H1 (cell line): ENCODE measurements around the gene TAF6. TPM values are rescaled to one million over a fixed set of nuclear protein-coding genes. Genes with fewer than 3 reads are reported as not detected.
A peak's percentile ranks its signal among the peaks of the same experiment; 100 is the strongest.

Experiments
- CTCF ChIA-PET: fragments of 300-600 bp; sonication (Branson Sonifier 250); formaldehyde crosslinking; loops from one replicate; lab custom pipeline; 2021; ENCODE audit not compliant: partially characterized antibody; lab: Charles Lee
- POLR2A ChIA-PET: fragments of 300-600 bp; sonication (Branson Sonifier 250); formaldehyde crosslinking; loops from one replicate; lab custom pipeline; 2021; ENCODE audit warnings: inconsistent platforms; ENCODE audit not compliant: partially characterized antibody; lab: Charles Lee
- DNase-seq, 2 experiments: peaks; one replicate each; pipeline versions ENCODE4 v3.0.0 to v3.0.0-alpha.2; 2010 to 2022; ENCODE audit warnings: low spot score in 2 of 2, low read depth in 1 of 2, mixed read lengths in 1 of 2
- FAIRE-seq: peaks from 2 replicates; lab custom pipeline; 2011; peaks lifted over from hg19 to GRCh38; lab: Jason Lieb, UNC
- H2AFZ ChIP-seq: 2 replicates; pipeline ENCODE4 v1.8.1; 2012; ENCODE audit warnings: low read length, inconsistent platforms
- H2AK5ac ChIP-seq: 2 replicates; pipeline ENCODE4 v1.6.1; 2013; ENCODE audit warnings: low read depth, low read length
- H2BK120ac ChIP-seq: replicated peaks from 2 replicates; pipeline ENCODE3; 2013; ENCODE audit warnings: low read depth, low read length, inconsistent platforms
- H2BK12ac ChIP-seq: 2 replicates; pipeline ENCODE4 v1.6.1; 2013; ENCODE audit warnings: low read depth, low read length
- H2BK15ac ChIP-seq: 2 replicates; pipeline ENCODE4 v1.6.1; 2013; ENCODE audit warnings: low read length
- H2BK20ac ChIP-seq: 2 replicates; pipeline ENCODE4 v1.6.1; 2013; ENCODE audit warnings: low read length
- H2BK5ac ChIP-seq: 2 replicates; pipeline ENCODE4 v1.6.1; 2013; ENCODE audit warnings: low read depth, low read length
- H3K14ac ChIP-seq: 2 replicates; pipeline ENCODE4 v1.6.1; 2013; ENCODE audit warnings: inconsistent platforms; ENCODE audit not compliant: insufficient read length
- H3K18ac ChIP-seq: 2 replicates; pipeline ENCODE4 v1.6.1; 2013; ENCODE audit warnings: low read length; ENCODE audit errors: extremely low read depth
- H3K23ac ChIP-seq: 2 replicates; pipeline ENCODE4 v1.6.1; 2013; ENCODE audit warnings: inconsistent platforms; ENCODE audit not compliant: insufficient read length
- H3K23me2 ChIP-seq: 2 replicates; pipeline ENCODE4 v1.6.1; 2013; ENCODE audit warnings: low read depth, low read length
- H3K27ac ChIP-seq: 2 replicates; pipeline ENCODE4 v1.6.1; 2011; ENCODE audit warnings: low read depth, low read length, inconsistent platforms
- H3K27me3 ChIP-seq, 4 experiments: replicated peaks in 1 of 4; 1 replicate in 1 of 4; 2 replicates in 3 of 4; pipeline versions ENCODE4 v1.6.1 to v1.8.1; 2011 to 2013; ENCODE audit warnings: low read length in 3 of 4, mild to moderate bottlenecking in 3 of 4, inconsistent platforms in 2 of 4, mixed read lengths in 2 of 4, moderate library complexity in 1 of 4; ENCODE audit not compliant: control insufficient read depth in 3 of 4, insufficient read depth in 3 of 4; ENCODE audit errors: extremely low read depth in 1 of 4
- H3K36me3 ChIP-seq, 4 experiments: 2 replicates each; pipeline versions ENCODE4 v1.6.1 to v1.8.1; 2011 to 2013; ENCODE audit warnings: mild to moderate bottlenecking in 4 of 4, low read length in 3 of 4, moderate library complexity in 2 of 4, control low read depth in 1 of 4, inconsistent platforms in 1 of 4; ENCODE audit not compliant: insufficient read depth in 4 of 4, control insufficient read depth in 2 of 4
- H3K4ac ChIP-seq: replicated peaks from 2 replicates; pipeline ENCODE3; 2013; ENCODE audit warnings: low read length, low read depth, mixed read lengths, inconsistent platforms; ENCODE audit not compliant: insufficient read length
- H3K4me1 ChIP-seq, 4 experiments: replicated peaks in 1 of 4; 1 replicate in 1 of 4; 2 replicates in 3 of 4; pipeline versions ENCODE4 v1.6.1 to v1.8.1; 2011 to 2013; ENCODE audit warnings: low read length in 3 of 4, inconsistent platforms in 2 of 4, mixed read lengths in 1 of 4; ENCODE audit not compliant: insufficient read depth in 4 of 4, control insufficient read depth in 3 of 4
- H3K4me2 ChIP-seq, 2 experiments: 2 replicates each; pipeline versions ENCODE4 v1.6.1 to v1.8.1; 2011 to 2013; ENCODE audit warnings: low read depth in 2 of 2, low read length in 2 of 2, control low read depth in 1 of 2, inconsistent platforms in 1 of 2, mild to moderate bottlenecking in 1 of 2; ENCODE audit not compliant: insufficient read depth in 1 of 2
- H3K4me3 ChIP-seq, 4 experiments: fragments of 200-600, 300-600 bp in 1 of 4; sonication (generic), shearing (Covaris generic), sonication (Bioruptor Twin) in 1 of 4; 2 replicates each; pipeline versions ENCODE4 v1.5.1 to v1.8.1; 2011 to 2016; ENCODE audit warnings: low read length in 4 of 4, low read depth in 3 of 4, control low read depth in 2 of 4, inconsistent platforms in 2 of 4, mild to moderate bottlenecking in 2 of 4, mixed read lengths in 1 of 4, moderate library complexity in 1 of 4; ENCODE audit not compliant: insufficient read depth in 2 of 4; ENCODE audit errors: extremely low read depth in 1 of 4
- H3K56ac ChIP-seq: replicated peaks from 2 replicates; pipeline ENCODE3; 2013; ENCODE audit warnings: low read depth, mild to moderate bottlenecking, mixed read lengths, low read length, inconsistent platforms; ENCODE audit not compliant: insufficient read length
- H3K79me1 ChIP-seq: 2 replicates; pipeline ENCODE4 v1.6.1; 2013; ENCODE audit warnings: low read depth, low read length, control low read depth
- H3K79me2 ChIP-seq, 2 experiments: 2 replicates each; pipeline versions ENCODE4 v1.6.1 to v1.8.1; 2012 to 2013; ENCODE audit warnings: low read length in 2 of 2, mild to moderate bottlenecking in 2 of 2, inconsistent platforms in 1 of 2; ENCODE audit not compliant: insufficient read depth in 2 of 2, control insufficient read depth in 1 of 2
- H3K9ac ChIP-seq, 4 experiments: replicated peaks in 1 of 4; 1 replicate in 1 of 4; 2 replicates in 3 of 4; pipeline versions ENCODE4 v1.6.1 to v1.8.1; 2011 to 2013; ENCODE audit warnings: low read depth in 3 of 4, low read length in 3 of 4, control low read depth in 2 of 4, mild to moderate bottlenecking in 2 of 4, moderate library complexity in 2 of 4, inconsistent platforms in 1 of 4; ENCODE audit errors: extremely low read depth in 1 of 4
- H3K9me3 ChIP-seq, 2 experiments: 2 replicates each; pipeline versions ENCODE4 v1.6.1 to v1.8.1; 2012 to 2013; ENCODE audit warnings: mild to moderate bottlenecking in 2 of 2, moderate library complexity in 2 of 2, control low read depth in 1 of 2, inconsistent platforms in 1 of 2, low read depth in 1 of 2, low read length in 1 of 2, mixed read lengths in 1 of 2; ENCODE audit not compliant: insufficient read depth in 2 of 2
- H4K20me1 ChIP-seq, 2 experiments: replicated peaks in 1 of 2; 2 replicates each; pipeline versions ENCODE3 to v1.8.1; 2011 to 2013; ENCODE audit warnings: inconsistent platforms in 2 of 2, low read length in 2 of 2, mild to moderate bottlenecking in 1 of 2; ENCODE audit not compliant: insufficient read depth in 2 of 2, control insufficient read depth in 1 of 2
- H4K5ac ChIP-seq: 2 replicates; pipeline ENCODE4 v1.6.1; 2013; ENCODE audit warnings: low read length, low read depth, mixed read lengths, inconsistent platforms; ENCODE audit not compliant: insufficient read length
- H4K8ac ChIP-seq: 2 replicates; pipeline ENCODE4 v1.8.0; 2013; ENCODE audit warnings: mild to moderate bottlenecking, moderate library complexity, low read length, inconsistent platforms; ENCODE audit not compliant: insufficient read depth; ENCODE audit errors: extremely low read depth
- H4K91ac ChIP-seq: replicated peaks from 2 replicates; pipeline ENCODE3; 2013; ENCODE audit warnings: low read length, mixed read lengths, inconsistent platforms; ENCODE audit not compliant: insufficient read length
- ASH2L ChIP-seq: fragments of 200-600, 300-600 bp; sonication (generic); IDR thresholded peaks from one replicate; pipeline ENCODE4 v1.7.1; 2017; ENCODE audit warnings: low read length
- POLR2AphosphoS5 ChIP-seq: IDR thresholded peaks from 2 replicates; pipeline ENCODE4 v1.6.1; 2011; ENCODE audit warnings: low read depth, low read length
- RXRA ChIP-seq: IDR thresholded peaks from 2 replicates; pipeline ENCODE4 v1.6.1; 2011; ENCODE audit warnings: low read depth, mild to moderate bottlenecking, low read length, moderate library complexity; ENCODE audit not compliant: insufficient read depth
- SUZ12 ChIP-seq: fragments of 200-600 bp; sonication (generic); IDR thresholded peaks from 2 replicates; pipeline ENCODE4 v1.6.1; 2012; ENCODE audit warnings: mild to moderate bottlenecking, inconsistent platforms, low read length, moderate library complexity, mixed read lengths
- WGBS, 2 experiments: shearing (Covaris generic) in 1 of 2; methylation state at CpG; one replicate each; pipeline versions ENCODE4 v1.1.6 to v1.1.7; 2013 to 2015; ENCODE audit warnings: low lambda C conversion rate in 2 of 2, mixed read lengths in 2 of 2, inconsistent platforms in 1 of 2, low coverage in 1 of 2, missing lambda C conversion rate in 1 of 2; ENCODE audit not compliant: insufficient replicate concordance in 2 of 2, insufficient coverage in 1 of 2, insufficient read length in 1 of 2; ENCODE audit errors: extremely low coverage in 1 of 2, missing lambda C conversion rate in 1 of 2; 5-methylcytosine and 5-hydroxymethylcytosine counted together
- polyA plus RNA-seq, 7 experiments: library from polyadenylated mRNA; depleted of rRNA in 3 of 7; stranded (reverse) in 5 of 7; unstranded in 2 of 7; fragments of >200 nt in 5 of 7; fragments of 200-250 nt in 2 of 7; gene quantifications; 1 replicate in 5 of 7; 2 replicates in 1 of 7; 4 replicates in 1 of 7; pipeline versions ENCODE4 v1.2.1 to v1.2.3, GENCODE V29; 2011 to 2013; ENCODE audit warnings: missing spikeins in 2 of 7, mixed read lengths in 2 of 7
- total RNA-seq: library from RNA; stranded (reverse); fragmentation: NEBNext Ultra II Directional; extraction: Animal tissue kit (Norgen Biotek cat#: 25700); gene quantifications from 2 replicates; pipeline ENCODE4 v1.2.1, GENCODE V29; 2021
- TF ChIP-seq, protein P1 (sequence below): IDR thresholded peaks from 2 replicates; pipeline ENCODE4 v1.6.1; 2012; ENCODE audit warnings: inconsistent platforms

TAF6 gene
- total and polyA plus RNA-seq, 2 of the 8 experiments (the other 6 are each of a cell fraction or from before 2014, with no cell fraction given) = 66.7 to 101 TPM

DNA sequence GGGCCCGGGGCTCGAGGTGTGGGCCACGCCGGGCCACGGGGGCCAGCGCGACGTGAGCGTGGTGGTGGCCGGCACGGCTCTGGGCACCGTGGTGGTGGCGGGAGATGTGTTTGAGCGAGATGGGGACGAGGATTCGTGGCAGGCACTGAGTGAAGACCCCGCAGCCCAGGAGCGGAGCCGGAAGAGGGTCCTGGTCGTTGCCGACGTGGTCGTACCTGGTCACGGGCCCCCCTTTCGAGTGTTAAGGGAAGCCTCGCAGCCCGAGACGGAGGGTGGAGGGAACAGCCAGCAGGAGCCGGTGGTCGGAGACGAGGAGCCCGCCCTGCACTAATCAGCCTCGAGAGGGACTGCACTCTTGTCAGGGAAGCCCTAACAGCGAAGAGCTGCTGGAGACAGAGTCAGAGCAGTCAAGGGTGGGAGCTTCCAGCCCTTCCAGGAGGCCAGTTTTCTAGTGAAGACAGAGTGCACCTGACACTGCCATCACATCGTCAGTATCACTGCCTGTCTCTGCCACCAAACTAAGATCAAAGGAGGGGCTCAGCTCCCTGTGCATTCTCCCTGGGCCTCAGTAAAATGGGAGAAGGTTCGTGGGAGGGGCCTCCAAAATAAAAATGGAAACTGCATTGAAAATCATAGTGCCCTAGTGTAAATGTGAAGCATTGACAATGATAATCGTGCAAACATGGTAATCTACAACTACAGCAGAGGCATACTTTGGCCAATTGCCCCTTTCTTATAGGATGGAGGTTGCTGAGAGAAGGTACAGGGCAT is 8.9 kb upstream of the TAF6 start:
- H2BK12ac ChIP-seq = no peak overlapping the region; the same call in 1 of the 2 replicates
- H3K9ac ChIP-seq = peak overlapping the region in 3 of 4 experiments; percentile 9 to 91 (median 24); a peak in 4 of 7 replicates
- FAIRE-seq (no peak), DNase-seq (peak in 1 of 2 experiments; percentile 66)
- H2BK5ac ChIP-seq = no peak overlapping the region
- peaks cover 0 to 8% (median 0%) of the 10 kb centered on the region in 4 experiments; a peak in 2 of 7 replicates for H3K4me1 ChIP-seq
- peak overlapping the region; percentile 10 for H3K56ac ChIP-seq
- H2AFZ ChIP-seq = peak overlapping the region; percentile 4; the same call in 1 of the 2 replicates
- no peak overlapping the region for H3K23ac ChIP-seq
- H3K79me1 ChIP-seq = no peaks in the 10 kb centered on the region
- peak overlapping the region; percentile 91 for H3K4ac ChIP-seq
- no peaks in the 10 kb centered on the region for H4K20me1 ChIP-seq
- H3K14ac ChIP-seq = no peak overlapping the region
- no peaks in the 10 kb centered on the region for H3K36me3 ChIP-seq
- no peak overlapping the region; the same call in 1 of the 2 replicates for H2BK15ac ChIP-seq
- H3K27ac ChIP-seq = no peak overlapping the region
- peak overlapping the region; percentile 74 to 90 for H3K4me2 ChIP-seq
- no peaks in the 10 kb centered on the region for H3K9me3 ChIP-seq
- TF ChIP-seq, protein P1, sequence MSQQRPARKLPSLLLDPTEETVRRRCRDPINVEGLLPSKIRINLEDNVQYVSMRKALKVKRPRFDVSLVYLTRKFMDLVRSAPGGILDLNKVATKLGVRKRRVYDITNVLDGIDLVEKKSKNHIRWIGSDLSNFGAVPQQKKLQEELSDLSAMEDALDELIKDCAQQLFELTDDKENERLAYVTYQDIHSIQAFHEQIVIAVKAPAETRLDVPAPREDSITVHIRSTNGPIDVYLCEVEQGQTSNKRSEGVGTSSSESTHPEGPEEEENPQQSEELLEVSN = 0 out of 2 replicates have a peak, but pooled peaks have one; percentile 16
- TF ChIP-seq POLR2AphosphoS5 (peak; percentile 20; the same call in 1 of the 2 replicates), RXRA (no peak), SUZ12 (no peak; the same call in 1 of the 2 replicates), ASH2L (peak; percentile 24)
- no peak overlapping the region for H4K5ac ChIP-seq
- no peaks in the 10 kb centered on the region for H3K79me2 ChIP-seq
- peaks cover 8% of the 10 kb centered on the region; the same call in 1 of the 2 replicates for H3K23me2 ChIP-seq
- no peak overlapping the region for H2AK5ac ChIP-seq
- peaks cover 0 to 11% (median 0%) of the 10 kb centered on the region in 4 experiments; a peak in 2 of 7 replicates for H3K27me3 ChIP-seq
- 11% methylated on average over 26 of the region's 37 CpGs; no CpG with 5 or more reads in 1 of the 2 experiments for WGBS, 2 experiments
- 0 out of 2 replicates have a peak overlapping the region, but pooled peaks have one; percentile 73 for H4K8ac ChIP-seq
- H2BK20ac ChIP-seq = no peak overlapping the region
- peak overlapping the region; percentile 98 for H4K91ac ChIP-seq
- POLR2A ChIA-PET = interaction anchor here (0.6 to 4.1 kb wide), 20 partner anchors 8 to 53 kb away, joined by 3 to 68 read pairs (median 4); partner anchors contain the start of genes AP4M1, GAL3ST4, GPC2 and LAMTOR4
- H2BK120ac ChIP-seq = no peak overlapping the region
- CTCF ChIA-PET = interaction anchor here (0.5 to 9.0 kb wide), 10 partner anchors 17 to 214 kb away, joined by 3 to 108 read pairs (median 4); partner anchors contain the start of genes AP4M1, GAL3ST4, GPC2 and LAMTOR4
- peak overlapping the region; percentile 75 for H3K18ac ChIP-seq
- H3K4me3 ChIP-seq = peak overlapping the region; percentile 84 to 90 (median 88)
